ENCODE data around the gene SHFL.

The SHFL gene

GRCh38 chr19:10133596-10133995 is 47.5 kb downstream of the SHFL start:
- DNase-seq (ENCODE audit: low read depth in 3 of 3) = no peak

GRCh38 chr19:10134040-10134439 is 47.9 kb downstream of the SHFL start:
- no peak for DNase-seq (ENCODE audit: low read depth in 3 of 3)

- no peak for DNase-seq (ENCODE audit: low read depth in 3 of 3)
These were observed 49.6 kb downstream of the SHFL start for GRCh38 chr19:10135551-10136334.

- DNase-seq (ENCODE audit: low read depth in 3 of 3) = no peak
These were observed 50.8 kb downstream of the SHFL start for GRCh38 chr19:10136936-10137335.

- DNase-seq (ENCODE audit: low read depth in 3 of 3) = no peak
These were observed 51.9 kb downstream of the SHFL start for GRCh38 chr19:10137751-10138682.

GRCh38 chr19:10138879-10139795 is 53.0 kb downstream of the SHFL start:
- no peak for DNase-seq (ENCODE audit: low read depth in 3 of 3)

GRCh38 chr19:10139952-10140351 is 53.8 kb downstream of the SHFL start:
- DNase-seq (ENCODE audit: low read depth in 3 of 3) = no peak

GRCh38 chr19:10141479-10141878 is 55.4 kb downstream of the SHFL start:
- no peak for DNase-seq (ENCODE audit: low read depth in 3 of 3)

- no peak for DNase-seq (ENCODE audit: low read depth in 3 of 3)
These were observed 55.9 kb downstream of the SHFL start for GRCh38 chr19:10141973-10142372.

All from stimulated activated CD4-positive, alpha-beta T cell treated with anti-CD3 and anti-CD28 coated beads, TNF-alpha, amount 100 ng/mL, for 24 hours (primary cell).